GM12873 (cell line): ENCODE data around the gene ST14.

Experiments
- TF ChIP-seq, protein P1 (sequence below): IDR thresholded peaks from 2 replicates; pipeline ENCODE4 v1.5.1; 2012; ENCODE audit warnings: low read depth, mild to moderate bottlenecking, moderate library complexity, low read length, control low read depth; ENCODE audit not compliant: insufficient read depth; ENCODE audit errors: missing control alignments

The ST14 gene

GRCh38 chr11:130157840-130158239, 1.7 kb upstream of the ST14 start:
- TF ChIP-seq, protein P1, sequence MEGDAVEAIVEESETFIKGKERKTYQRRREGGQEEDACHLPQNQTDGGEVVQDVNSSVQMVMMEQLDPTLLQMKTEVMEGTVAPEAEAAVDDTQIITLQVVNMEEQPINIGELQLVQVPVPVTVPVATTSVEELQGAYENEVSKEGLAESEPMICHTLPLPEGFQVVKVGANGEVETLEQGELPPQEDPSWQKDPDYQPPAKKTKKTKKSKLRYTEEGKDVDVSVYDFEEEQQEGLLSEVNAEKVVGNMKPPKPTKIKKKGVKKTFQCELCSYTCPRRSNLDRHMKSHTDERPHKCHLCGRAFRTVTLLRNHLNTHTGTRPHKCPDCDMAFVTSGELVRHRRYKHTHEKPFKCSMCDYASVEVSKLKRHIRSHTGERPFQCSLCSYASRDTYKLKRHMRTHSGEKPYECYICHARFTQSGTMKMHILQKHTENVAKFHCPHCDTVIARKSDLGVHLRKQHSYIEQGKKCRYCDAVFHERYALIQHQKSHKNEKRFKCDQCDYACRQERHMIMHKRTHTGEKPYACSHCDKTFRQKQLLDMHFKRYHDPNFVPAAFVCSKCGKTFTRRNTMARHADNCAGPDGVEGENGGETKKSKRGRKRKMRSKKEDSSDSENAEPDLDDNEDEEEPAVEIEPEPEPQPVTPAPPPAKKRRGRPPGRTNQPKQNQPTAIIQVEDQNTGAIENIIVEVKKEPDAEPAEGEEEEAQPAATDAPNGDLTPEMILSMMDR = no peak

- TF ChIP-seq, protein P1 = no peak
Observed at GRCh38 chr11:130159139-130159538, 443 bp upstream of the ST14 start.

GRCh38 chr11:130160498-130161155, 1.0 kb downstream of the ST14 start:
- TF ChIP-seq, protein P1 = no peak

DNA sequence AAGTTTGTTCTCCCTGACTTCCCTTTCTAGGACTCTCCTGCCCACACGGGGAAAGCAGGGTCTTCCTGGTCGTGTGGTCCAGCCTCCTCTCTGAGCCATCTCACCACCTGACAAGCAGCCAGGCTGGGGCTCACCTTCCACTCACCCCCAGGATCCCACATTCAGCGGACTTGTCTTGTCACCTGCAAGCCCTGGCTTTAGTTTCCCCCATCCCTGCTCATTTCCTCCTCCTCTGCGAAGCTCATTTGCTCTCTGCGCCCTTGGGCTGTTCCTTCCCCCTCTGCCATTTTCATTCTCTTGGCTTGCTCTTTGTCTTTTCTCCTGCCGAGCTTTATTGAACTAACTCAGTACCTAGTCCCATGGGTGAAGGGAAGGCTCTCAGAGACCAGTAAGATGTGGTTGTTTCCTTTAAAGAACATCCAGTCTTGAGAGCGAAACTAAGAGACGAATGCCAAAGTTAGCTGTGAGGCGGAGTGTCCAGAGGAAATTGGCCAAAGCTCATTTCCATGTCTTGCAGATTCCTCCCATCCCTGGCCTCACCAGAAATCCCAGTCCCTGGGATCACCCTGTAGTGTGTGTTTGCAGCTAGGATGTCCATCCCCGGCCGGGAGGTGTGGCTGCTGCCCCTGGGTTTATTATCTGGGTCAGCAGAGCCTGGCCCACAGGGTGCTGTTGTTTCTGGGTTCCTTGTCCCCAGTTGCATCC, 2.0 kb downstream of the ST14 start:
- TF ChIP-seq, protein P1 = no peak

DNA sequence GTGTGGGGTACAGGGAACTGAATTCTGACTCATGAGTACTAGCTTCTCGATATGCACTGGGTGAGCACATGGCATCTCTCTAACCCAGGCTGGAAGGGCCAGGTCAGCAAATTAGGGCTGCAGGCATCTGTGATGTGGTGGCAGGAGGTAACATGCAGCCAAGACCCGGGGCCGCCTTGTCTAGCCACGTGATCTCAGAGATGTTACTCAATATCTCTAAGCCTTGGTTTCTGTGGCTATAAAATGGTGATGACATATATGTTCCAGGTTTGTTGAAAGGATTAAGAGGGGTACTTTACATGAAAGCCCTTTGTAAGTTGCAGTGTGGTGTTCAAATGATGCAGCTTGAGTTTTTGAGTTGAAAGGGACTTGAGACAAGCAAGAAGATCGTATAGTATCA, 3.2 kb downstream of the ST14 start:
- TF ChIP-seq, protein P1 = no peak

DNA sequence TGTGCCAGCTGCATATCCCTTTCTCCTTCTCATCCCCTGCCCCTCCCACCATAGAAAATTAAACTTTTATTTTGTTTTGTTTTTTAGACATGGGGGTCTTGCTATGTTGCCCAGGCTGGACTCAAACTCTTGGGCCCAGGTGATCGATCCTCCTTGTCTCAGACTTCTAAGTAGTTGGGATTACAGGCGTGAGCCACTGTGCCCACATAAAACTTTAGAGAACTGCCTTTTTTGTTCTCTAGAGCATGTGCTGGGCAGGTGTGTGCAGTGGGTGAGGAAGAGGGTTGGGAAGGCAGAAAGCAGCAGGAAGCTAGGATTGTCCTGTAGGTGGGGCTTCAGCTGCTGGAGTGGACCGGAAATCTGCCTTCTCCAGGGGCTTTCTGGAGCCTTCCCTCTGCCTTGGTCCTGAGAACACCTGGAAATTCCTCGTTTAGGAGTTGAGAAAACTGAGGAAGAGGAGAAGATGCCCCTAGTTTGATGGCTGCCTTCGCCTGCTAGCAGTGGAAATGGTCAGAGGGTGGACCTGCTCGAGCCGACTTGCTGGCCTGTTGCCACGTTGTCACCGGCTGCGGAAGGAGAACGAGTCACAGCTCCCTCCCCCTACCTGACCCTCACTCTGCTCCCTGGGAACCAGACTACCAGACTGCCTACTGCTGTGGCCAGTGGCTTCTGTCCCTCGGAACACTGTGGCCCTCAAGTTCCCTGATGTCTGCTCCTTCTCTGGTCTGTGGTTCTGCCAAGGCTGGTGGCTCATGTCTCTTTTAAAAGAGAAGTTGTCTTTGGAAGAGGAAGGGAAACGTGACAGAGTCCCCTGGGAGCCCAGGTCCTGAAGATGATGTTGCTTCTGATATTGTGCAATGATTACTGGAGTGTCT, 4.0 kb downstream of the ST14 start:
- TF ChIP-seq, protein P1 = no peak

GRCh38 chr11:130164221-130164570, 4.6 kb downstream of the ST14 start:
- TF ChIP-seq, protein P1 = no peak
